GM12801 (cell line): ENCODE data around the gene UBE2E3.

Source experiments
- TF ChIP-seq, protein P1 (sequence below): IDR thresholded peaks from one replicate; pipeline ENCODE4 v1.5.1; 2011; ENCODE audit warnings: control low read depth; ENCODE audit not compliant: insufficient read length; ENCODE audit errors: extremely low read depth

The UBE2E3 gene

DNA sequence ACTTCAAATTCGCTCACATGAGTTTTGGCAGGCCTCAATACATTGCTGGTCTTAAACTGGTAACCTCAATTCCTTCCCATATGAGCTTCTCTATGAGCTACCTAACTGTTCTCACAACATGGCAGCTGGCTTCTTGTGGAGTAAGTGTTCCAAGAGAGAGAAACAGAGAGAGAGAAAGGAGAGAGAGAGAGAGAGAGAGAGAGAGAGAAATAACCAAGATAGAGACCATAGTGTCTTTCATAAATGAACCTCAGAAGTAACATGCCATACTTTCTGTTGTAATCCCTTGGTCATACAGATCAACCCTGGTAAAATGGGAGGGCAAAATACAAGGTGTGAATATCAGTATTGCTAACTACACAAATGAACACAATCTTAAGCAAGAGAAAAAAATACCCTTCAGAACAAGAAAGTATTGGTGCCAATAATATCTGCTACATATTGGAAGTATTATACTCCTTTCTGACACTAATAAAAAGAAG lies 33.2 kb upstream of the UBE2E3 start:
- TF ChIP-seq, protein P1, sequence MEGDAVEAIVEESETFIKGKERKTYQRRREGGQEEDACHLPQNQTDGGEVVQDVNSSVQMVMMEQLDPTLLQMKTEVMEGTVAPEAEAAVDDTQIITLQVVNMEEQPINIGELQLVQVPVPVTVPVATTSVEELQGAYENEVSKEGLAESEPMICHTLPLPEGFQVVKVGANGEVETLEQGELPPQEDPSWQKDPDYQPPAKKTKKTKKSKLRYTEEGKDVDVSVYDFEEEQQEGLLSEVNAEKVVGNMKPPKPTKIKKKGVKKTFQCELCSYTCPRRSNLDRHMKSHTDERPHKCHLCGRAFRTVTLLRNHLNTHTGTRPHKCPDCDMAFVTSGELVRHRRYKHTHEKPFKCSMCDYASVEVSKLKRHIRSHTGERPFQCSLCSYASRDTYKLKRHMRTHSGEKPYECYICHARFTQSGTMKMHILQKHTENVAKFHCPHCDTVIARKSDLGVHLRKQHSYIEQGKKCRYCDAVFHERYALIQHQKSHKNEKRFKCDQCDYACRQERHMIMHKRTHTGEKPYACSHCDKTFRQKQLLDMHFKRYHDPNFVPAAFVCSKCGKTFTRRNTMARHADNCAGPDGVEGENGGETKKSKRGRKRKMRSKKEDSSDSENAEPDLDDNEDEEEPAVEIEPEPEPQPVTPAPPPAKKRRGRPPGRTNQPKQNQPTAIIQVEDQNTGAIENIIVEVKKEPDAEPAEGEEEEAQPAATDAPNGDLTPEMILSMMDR, result no peak

DNA sequence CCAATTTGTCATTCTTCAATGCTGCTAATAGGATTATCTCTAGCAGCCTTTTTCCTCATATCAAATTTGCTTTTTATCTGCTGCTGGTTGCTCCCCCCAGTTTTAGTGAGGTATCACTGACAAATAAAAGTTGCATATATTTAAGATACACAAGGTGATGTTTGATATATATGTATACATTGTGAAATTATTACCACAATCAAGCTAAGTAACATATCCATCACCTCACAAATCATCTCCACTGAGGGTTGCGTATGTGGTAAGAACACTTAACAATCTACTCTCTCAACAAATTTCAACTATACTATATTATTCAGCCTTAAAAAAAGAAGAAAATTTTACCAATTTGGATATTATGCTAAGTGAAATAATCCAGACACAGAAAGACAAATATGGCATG lies 30.5 kb upstream of the UBE2E3 start:
- TF ChIP-seq, protein P1, result no peak

- TF ChIP-seq, protein P1, result no peak
Observed at GRCh38 chr2:180952082-180952481, 28.3 kb upstream of the UBE2E3 start.

GRCh38 chr2:180952731-180953336 lies 27.6 kb upstream of the UBE2E3 start:
- TF ChIP-seq, protein P1, result no peak

GRCh38 chr2:180953550-180953949 lies 26.9 kb upstream of the UBE2E3 start:
- TF ChIP-seq, protein P1, result no peak

DNA sequence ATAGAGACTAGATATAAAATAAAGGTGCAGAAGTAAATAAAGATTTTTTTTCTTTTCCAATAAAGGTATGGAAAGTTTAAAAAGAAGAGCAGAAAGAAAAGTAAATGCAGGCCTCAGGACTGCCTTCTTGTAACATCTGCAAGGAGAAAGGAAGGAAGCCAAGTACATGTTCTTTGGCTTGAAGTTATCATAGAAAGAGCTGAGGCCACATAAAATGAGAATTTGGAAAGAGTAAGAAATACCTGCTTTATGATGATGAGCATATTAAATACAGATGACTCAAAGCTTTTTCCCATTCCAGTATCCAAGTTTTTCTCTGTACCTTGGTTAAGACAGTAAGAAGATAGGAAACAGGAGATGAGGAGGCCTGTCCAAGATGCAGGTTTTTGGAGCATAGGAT lies 25.3 kb upstream of the UBE2E3 start:
- TF ChIP-seq, protein P1, result no peak

- TF ChIP-seq, protein P1, result no peak
Observed at GRCh38 chr2:180959787-180960186, 20.6 kb upstream of the UBE2E3 start.
